H1 (cell line): ENCODE measurements around the gene UBE2E2. TPM values are rescaled to one million over a fixed set of nuclear protein-coding genes. Genes with fewer than 3 reads are reported as not detected.

Experiments
- CTCF ChIA-PET: fragments of 300-600 bp; sonication (Branson Sonifier 250); formaldehyde crosslinking; loops from one replicate; lab custom pipeline; 2021; ENCODE audit not compliant: partially characterized antibody; lab: Charles Lee
- POLR2A ChIA-PET: fragments of 300-600 bp; sonication (Branson Sonifier 250); formaldehyde crosslinking; loops from one replicate; lab custom pipeline; 2021; ENCODE audit warnings: inconsistent platforms; ENCODE audit not compliant: partially characterized antibody; lab: Charles Lee
- DNase-seq, 2 experiments: peaks; one replicate each; pipeline versions ENCODE4 v3.0.0 to v3.0.0-alpha.2; 2010 to 2022; ENCODE audit warnings: low spot score in 2 of 2, low read depth in 1 of 2, mixed read lengths in 1 of 2
- FAIRE-seq: peaks from 2 replicates; lab custom pipeline; 2011; peaks lifted over from hg19 to GRCh38; lab: Jason Lieb, UNC
- H2AFZ ChIP-seq: 2 replicates; pipeline ENCODE4 v1.8.1; 2012; ENCODE audit warnings: low read length, inconsistent platforms
- H2AK5ac ChIP-seq: 2 replicates; pipeline ENCODE4 v1.6.1; 2013; ENCODE audit warnings: low read depth, low read length
- H2BK120ac ChIP-seq: replicated peaks from 2 replicates; pipeline ENCODE3; 2013; ENCODE audit warnings: low read depth, low read length, inconsistent platforms
- H2BK12ac ChIP-seq: 2 replicates; pipeline ENCODE4 v1.6.1; 2013; ENCODE audit warnings: low read depth, low read length
- H2BK15ac ChIP-seq: 2 replicates; pipeline ENCODE4 v1.6.1; 2013; ENCODE audit warnings: low read length
- H2BK20ac ChIP-seq: 2 replicates; pipeline ENCODE4 v1.6.1; 2013; ENCODE audit warnings: low read length
- H2BK5ac ChIP-seq: 2 replicates; pipeline ENCODE4 v1.6.1; 2013; ENCODE audit warnings: low read depth, low read length
- H3K14ac ChIP-seq: 2 replicates; pipeline ENCODE4 v1.6.1; 2013; ENCODE audit warnings: inconsistent platforms; ENCODE audit not compliant: insufficient read length
- H3K18ac ChIP-seq: 2 replicates; pipeline ENCODE4 v1.6.1; 2013; ENCODE audit warnings: low read length; ENCODE audit errors: extremely low read depth
- H3K23ac ChIP-seq: 2 replicates; pipeline ENCODE4 v1.6.1; 2013; ENCODE audit warnings: inconsistent platforms; ENCODE audit not compliant: insufficient read length
- H3K23me2 ChIP-seq: 2 replicates; pipeline ENCODE4 v1.6.1; 2013; ENCODE audit warnings: low read depth, low read length
- H3K27ac ChIP-seq: 2 replicates; pipeline ENCODE4 v1.6.1; 2011; ENCODE audit warnings: low read depth, low read length, inconsistent platforms
- H3K27me3 ChIP-seq, 4 experiments: replicated peaks in 1 of 4; 1 replicate in 1 of 4; 2 replicates in 3 of 4; pipeline versions ENCODE4 v1.6.1 to v1.8.1; 2011 to 2013; ENCODE audit warnings: low read length in 3 of 4, mild to moderate bottlenecking in 3 of 4, inconsistent platforms in 2 of 4, mixed read lengths in 2 of 4, moderate library complexity in 1 of 4; ENCODE audit not compliant: control insufficient read depth in 3 of 4, insufficient read depth in 3 of 4; ENCODE audit errors: extremely low read depth in 1 of 4
- H3K36me3 ChIP-seq, 4 experiments: 2 replicates each; pipeline versions ENCODE4 v1.6.1 to v1.8.1; 2011 to 2013; ENCODE audit warnings: mild to moderate bottlenecking in 4 of 4, low read length in 3 of 4, moderate library complexity in 2 of 4, control low read depth in 1 of 4, inconsistent platforms in 1 of 4; ENCODE audit not compliant: insufficient read depth in 4 of 4, control insufficient read depth in 2 of 4
- H3K4ac ChIP-seq: replicated peaks from 2 replicates; pipeline ENCODE3; 2013; ENCODE audit warnings: low read length, low read depth, mixed read lengths, inconsistent platforms; ENCODE audit not compliant: insufficient read length
- H3K4me1 ChIP-seq, 4 experiments: replicated peaks in 1 of 4; 1 replicate in 1 of 4; 2 replicates in 3 of 4; pipeline versions ENCODE4 v1.6.1 to v1.8.1; 2011 to 2013; ENCODE audit warnings: low read length in 3 of 4, inconsistent platforms in 2 of 4, mixed read lengths in 1 of 4; ENCODE audit not compliant: insufficient read depth in 4 of 4, control insufficient read depth in 3 of 4
- H3K4me2 ChIP-seq, 2 experiments: 2 replicates each; pipeline versions ENCODE4 v1.6.1 to v1.8.1; 2011 to 2013; ENCODE audit warnings: low read depth in 2 of 2, low read length in 2 of 2, control low read depth in 1 of 2, inconsistent platforms in 1 of 2, mild to moderate bottlenecking in 1 of 2; ENCODE audit not compliant: insufficient read depth in 1 of 2
- H3K4me3 ChIP-seq, 4 experiments: fragments of 200-600, 300-600 bp in 1 of 4; sonication (generic), shearing (Covaris generic), sonication (Bioruptor Twin) in 1 of 4; 2 replicates each; pipeline versions ENCODE4 v1.5.1 to v1.8.1; 2011 to 2016; ENCODE audit warnings: low read length in 4 of 4, low read depth in 3 of 4, control low read depth in 2 of 4, inconsistent platforms in 2 of 4, mild to moderate bottlenecking in 2 of 4, mixed read lengths in 1 of 4, moderate library complexity in 1 of 4; ENCODE audit not compliant: insufficient read depth in 2 of 4; ENCODE audit errors: extremely low read depth in 1 of 4
- H3K56ac ChIP-seq: replicated peaks from 2 replicates; pipeline ENCODE3; 2013; ENCODE audit warnings: low read depth, mild to moderate bottlenecking, mixed read lengths, low read length, inconsistent platforms; ENCODE audit not compliant: insufficient read length
- H3K79me1 ChIP-seq: 2 replicates; pipeline ENCODE4 v1.6.1; 2013; ENCODE audit warnings: low read depth, low read length, control low read depth
- H3K79me2 ChIP-seq, 2 experiments: 2 replicates each; pipeline versions ENCODE4 v1.6.1 to v1.8.1; 2012 to 2013; ENCODE audit warnings: low read length in 2 of 2, mild to moderate bottlenecking in 2 of 2, inconsistent platforms in 1 of 2; ENCODE audit not compliant: insufficient read depth in 2 of 2, control insufficient read depth in 1 of 2
- H3K9ac ChIP-seq, 4 experiments: replicated peaks in 1 of 4; 1 replicate in 1 of 4; 2 replicates in 3 of 4; pipeline versions ENCODE4 v1.6.1 to v1.8.1; 2011 to 2013; ENCODE audit warnings: low read depth in 3 of 4, low read length in 3 of 4, control low read depth in 2 of 4, mild to moderate bottlenecking in 2 of 4, moderate library complexity in 2 of 4, inconsistent platforms in 1 of 4; ENCODE audit errors: extremely low read depth in 1 of 4
- H3K9me3 ChIP-seq, 2 experiments: 2 replicates each; pipeline versions ENCODE4 v1.6.1 to v1.8.1; 2012 to 2013; ENCODE audit warnings: mild to moderate bottlenecking in 2 of 2, moderate library complexity in 2 of 2, control low read depth in 1 of 2, inconsistent platforms in 1 of 2, low read depth in 1 of 2, low read length in 1 of 2, mixed read lengths in 1 of 2; ENCODE audit not compliant: insufficient read depth in 2 of 2
- H4K20me1 ChIP-seq, 2 experiments: replicated peaks in 1 of 2; 2 replicates each; pipeline versions ENCODE3 to v1.8.1; 2011 to 2013; ENCODE audit warnings: inconsistent platforms in 2 of 2, low read length in 2 of 2, mild to moderate bottlenecking in 1 of 2; ENCODE audit not compliant: insufficient read depth in 2 of 2, control insufficient read depth in 1 of 2
- H4K5ac ChIP-seq: 2 replicates; pipeline ENCODE4 v1.6.1; 2013; ENCODE audit warnings: low read length, low read depth, mixed read lengths, inconsistent platforms; ENCODE audit not compliant: insufficient read length
- H4K8ac ChIP-seq: 2 replicates; pipeline ENCODE4 v1.8.0; 2013; ENCODE audit warnings: mild to moderate bottlenecking, moderate library complexity, low read length, inconsistent platforms; ENCODE audit not compliant: insufficient read depth; ENCODE audit errors: extremely low read depth
- H4K91ac ChIP-seq: replicated peaks from 2 replicates; pipeline ENCODE3; 2013; ENCODE audit warnings: low read length, mixed read lengths, inconsistent platforms; ENCODE audit not compliant: insufficient read length
- ASH2L ChIP-seq: fragments of 200-600, 300-600 bp; sonication (generic); IDR thresholded peaks from one replicate; pipeline ENCODE4 v1.7.1; 2017; ENCODE audit warnings: low read length
- CHD1 ChIP-seq: IDR thresholded peaks from 2 replicates; pipeline ENCODE4 v1.6.1; 2012; ENCODE audit warnings: low read depth, low read length, improper control_type of control experiment
- CTBP2 ChIP-seq: IDR thresholded peaks from 2 replicates; pipeline ENCODE4 v1.7.0; 2011; ENCODE audit warnings: borderline replicate concordance, mild to moderate bottlenecking, moderate library complexity, mixed read lengths, low read length; ENCODE audit not compliant: insufficient read depth, insufficient read length
- FOSL1 ChIP-seq: IDR thresholded peaks from 2 replicates; pipeline ENCODE4 v1.6.1; 2011; ENCODE audit warnings: mild to moderate bottlenecking, low read depth, low read length, moderate library complexity; ENCODE audit not compliant: insufficient read depth
- HDAC6 ChIP-seq: IDR thresholded peaks from one replicate; pipeline ENCODE4 v1.7.1; 2012; ENCODE audit warnings: low read depth, mild to moderate bottlenecking, inconsistent platforms, low read length, moderate library complexity
- KDM5A ChIP-seq: fragments of 200-600 bp; IDR thresholded peaks from 2 replicates; pipeline ENCODE4 v1.7.1; 2012; ENCODE audit warnings: mild to moderate bottlenecking, low read length, inconsistent platforms, mixed read lengths
- PHF8 ChIP-seq: fragments of 200-600 bp; sonication (generic); conservative IDR thresholded peaks from 2 replicates; pipeline ENCODE4 v1.7.1; 2012; ENCODE audit warnings: low read depth, mild to moderate bottlenecking, inconsistent platforms, low read length, moderate library complexity
- POLR2AphosphoS5 ChIP-seq: IDR thresholded peaks from 2 replicates; pipeline ENCODE4 v1.6.1; 2011; ENCODE audit warnings: low read depth, low read length
- RBBP5 ChIP-seq: IDR thresholded peaks from 2 replicates; pipeline ENCODE4 v1.7.1; 2012; ENCODE audit warnings: low read depth, mild to moderate bottlenecking, inconsistent platforms, low read length, moderate library complexity, borderline replicate concordance
- WGBS, 2 experiments: shearing (Covaris generic) in 1 of 2; methylation state at CpG; one replicate each; pipeline versions ENCODE4 v1.1.6 to v1.1.7; 2013 to 2015; ENCODE audit warnings: low lambda C conversion rate in 2 of 2, mixed read lengths in 2 of 2, inconsistent platforms in 1 of 2, low coverage in 1 of 2, missing lambda C conversion rate in 1 of 2; ENCODE audit not compliant: insufficient replicate concordance in 2 of 2, insufficient coverage in 1 of 2, insufficient read length in 1 of 2; ENCODE audit errors: extremely low coverage in 1 of 2, missing lambda C conversion rate in 1 of 2; 5-methylcytosine and 5-hydroxymethylcytosine counted together
- long read RNA-seq, 2 experiments: library from RNA in 1 of 2; library from capped mRNA in 1 of 2; stranded (forward); transcript quantifications; one replicate each; pipeline ENCODE4 v2.0.0, GENCODE V29; 2021; ENCODE audit warnings: inconsistent platforms in 1 of 2
- polyA minus RNA-seq, 3 experiments: library from RNA; depleted of rRNA, polyadenylated mRNA; stranded (reverse); fragments of >200 nt; gene quantifications; 1 replicate in 2 of 3; 2 replicates in 1 of 3; pipeline ENCODE4 v1.2.3, GENCODE V29; 2011
- polyA plus RNA-seq, 7 experiments: library from polyadenylated mRNA; depleted of rRNA in 3 of 7; stranded (reverse) in 5 of 7; unstranded in 2 of 7; fragments of >200 nt in 5 of 7; fragments of 200-250 nt in 2 of 7; gene quantifications; 1 replicate in 5 of 7; 2 replicates in 1 of 7; 4 replicates in 1 of 7; pipeline versions ENCODE4 v1.2.1 to v1.2.3, GENCODE V29; 2011 to 2013; ENCODE audit warnings: missing spikeins in 2 of 7, mixed read lengths in 2 of 7
- total RNA-seq: library from RNA; stranded (reverse); fragmentation: NEBNext Ultra II Directional; extraction: Animal tissue kit (Norgen Biotek cat#: 25700); gene quantifications from 2 replicates; pipeline ENCODE4 v1.2.1, GENCODE V29; 2021

Gene UBE2E2
- total RNA-seq (52.7 and 57.6 TPM in 2 replicates), polyA plus RNA-seq (2011; rRNA removed) (63.0 and 70.6 TPM in 2 replicates), polyA minus RNA-seq (2011; rRNA and poly(A)+ RNA removed) (17.9 and 23.6 TPM in 2 replicates)
- polyA plus RNA-seq (2011; cell fraction: cytosol; rRNA removed) = 57.8 TPM
- 27.3 TPM for polyA plus RNA-seq (2011; cell fraction: nucleus; rRNA removed)
- polyA plus RNA-seq (2012, experiment 1 of 2) = 23.4 to 32.2 TPM (median 26.8 TPM) in 4 replicates
- polyA plus RNA-seq (2012, experiment 2 of 2) = 33.8 TPM
- 28.1 TPM for polyA plus RNA-seq (2013, experiment 1 of 2)
- polyA plus RNA-seq (2013, experiment 2 of 2) = 32.1 TPM
- polyA minus RNA-seq (2011; cell fraction: cytosol; rRNA and poly(A)+ RNA removed) = 25.1 TPM
- 38.0 TPM for polyA minus RNA-seq (2011; cell fraction: nucleus; rRNA and poly(A)+ RNA removed)
- long read RNA-seq, experiment 1, partial matches to known transcripts = 6 of 9 reads
- long read RNA-seq, experiment 1, other reads (novel, unspliced or antisense) = 1 of 9 reads
- long read RNA-seq, experiment 2, partial matches to known transcripts = 1 of 2 reads
- long read RNA-seq, experiment 2, other reads (novel, unspliced or antisense) = 1 of 2 reads

DNA sequence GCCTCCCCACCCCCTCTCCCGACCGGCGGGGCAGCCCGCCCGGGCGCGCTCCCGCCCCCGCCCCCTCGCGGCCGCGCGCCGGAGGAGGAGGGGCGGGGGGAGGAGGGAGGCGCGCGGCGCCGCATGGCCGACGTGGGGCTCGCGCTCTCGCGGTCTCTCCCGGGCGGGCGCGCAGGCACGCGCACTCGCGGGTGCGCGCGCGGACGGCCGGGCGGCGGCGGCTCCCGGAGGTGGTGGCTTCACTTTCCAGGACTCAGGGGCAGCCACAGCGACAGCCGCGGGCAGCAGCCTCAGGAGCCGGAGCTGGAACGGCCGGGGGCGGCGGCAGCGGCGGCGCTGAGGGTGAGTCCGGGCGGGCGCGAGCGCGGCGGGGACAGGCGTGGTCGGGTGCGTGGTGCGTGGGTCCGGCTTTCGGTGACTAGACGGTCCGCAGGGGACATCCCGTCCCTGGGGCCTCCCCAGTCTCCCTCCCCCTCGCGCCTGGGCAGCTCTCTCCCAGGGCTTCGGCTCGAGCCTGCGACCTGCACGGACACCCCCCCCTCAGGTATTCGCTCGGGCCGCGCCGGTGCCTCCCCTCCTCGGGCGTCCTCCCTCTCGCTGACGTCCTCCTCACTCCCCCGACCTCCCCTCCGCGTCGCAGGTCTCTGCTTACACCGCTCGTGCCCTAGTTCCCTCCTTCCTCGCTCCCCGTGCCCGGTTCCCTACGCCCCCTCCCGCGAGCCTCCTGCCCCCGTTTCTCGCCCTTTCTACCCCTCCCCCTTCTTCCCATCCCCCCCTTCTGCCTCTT lies at the start of gene UBE2E2:
Gene UBE2E2 (plus strand): TSS at position 407 of the 787 bp plus-strand sequence.
- no peak within 1 kb of the TSS for H3K4ac ChIP-seq
- 0% methylated on average over 5 of the region's 101 CpGs; no CpG with 5 or more reads in 1 of the 2 experiments for WGBS, 2 experiments
- peaks cover 0 to 41% of the 10 kb centered on the region in 2 experiments; a peak in 2 of 4 replicates for H3K79me2 ChIP-seq
- POLR2A ChIA-PET = interaction anchor here (0.6 kb wide), 1 partner anchor 766 kb away, joined by 3 read pairs; no protein-coding TSS in a partner anchor
- H3K14ac ChIP-seq = no peak within 1 kb of the TSS
- H3K36me3 ChIP-seq = no peaks in the 10 kb centered on the region
- peak within 1 kb of the TSS; percentile 81 for H3K18ac ChIP-seq
- no peak within 1 kb of the TSS for H2AK5ac ChIP-seq
- H2BK15ac ChIP-seq = no peak within 1 kb of the TSS
- peak within 1 kb of the TSS; percentile 55 for H3K56ac ChIP-seq
- no peaks in the 10 kb centered on the region for H4K20me1 ChIP-seq
- peak within 1 kb of the TSS; percentile 95 for H4K8ac ChIP-seq
- peak within 1 kb of the TSS; percentile 88 to 93 for H3K4me2 ChIP-seq
- H3K4me1 ChIP-seq = peaks cover 2 to 9% (median 5%) of the 10 kb centered on the region in 4 experiments; a peak in 6 of 7 replicates
- H3K27me3 ChIP-seq = peaks cover 0 to 13% (median 8%) of the 10 kb centered on the region in 4 experiments; a peak in 5 of 7 replicates
- H4K5ac ChIP-seq = peak within 1 kb of the TSS; percentile 51
- no peak within 1 kb of the TSS for H2BK120ac ChIP-seq
- no peaks in the 10 kb centered on the region; the same call in 1 of the 2 replicates for H3K79me1 ChIP-seq
- peak within 1 kb of the TSS; percentile 65 to 96 (median 83) for H3K9ac ChIP-seq
- no peak within 1 kb of the TSS for H3K23ac ChIP-seq
- H2BK5ac ChIP-seq = peak within 1 kb of the TSS; percentile 53; the same call in 1 of the 2 replicates
- CTCF ChIA-PET = no interaction called here
- H2AFZ ChIP-seq = peak within 1 kb of the TSS; percentile 99
- FAIRE-seq = no peak
- peak within 1 kb of the TSS; percentile 76 for H3K27ac ChIP-seq
- H4K91ac ChIP-seq = no peak within 1 kb of the TSS
- peak in 1 of 2 experiments; percentile 84 for DNase-seq
- H3K9me3 ChIP-seq = no peaks in the 10 kb centered on the region
- no peak within 1 kb of the TSS; the same call in 1 of the 2 replicates for H2BK20ac ChIP-seq
- H3K4me3 ChIP-seq = peak within 1 kb of the TSS; percentile 79 to 98 (median 91)
- H3K23me2 ChIP-seq = peaks cover 5% of the 10 kb centered on the region
- peak within 1 kb of the TSS; percentile 32; the same call in 1 of the 2 replicates for H2BK12ac ChIP-seq
- TF ChIP-seq HDAC6 (no peak), FOSL1 (no peak), CTBP2 (peak; percentile 43), RBBP5 (peak; percentile 95), CHD1 (no peak), POLR2AphosphoS5 (peak; percentile 55; the same call in 1 of the 2 replicates), KDM5A (no peak), PHF8 (peak; percentile 65), ASH2L (peak; percentile 87)
